Cortex of kidney (tissue), 1 donor: ENCODE data around the gene ITSN2.
"Not testable (repeated sequence)": the region's sequence is repeated elsewhere in the genome, so short reads cannot be mapped to it uniquely, and the experiment has no call there.

Experiments
- DNase-seq: peaks from one replicate; lab custom pipeline; 2025; lab: John Stamatoyannopoulos, UW

The ITSN2 gene

DNA sequence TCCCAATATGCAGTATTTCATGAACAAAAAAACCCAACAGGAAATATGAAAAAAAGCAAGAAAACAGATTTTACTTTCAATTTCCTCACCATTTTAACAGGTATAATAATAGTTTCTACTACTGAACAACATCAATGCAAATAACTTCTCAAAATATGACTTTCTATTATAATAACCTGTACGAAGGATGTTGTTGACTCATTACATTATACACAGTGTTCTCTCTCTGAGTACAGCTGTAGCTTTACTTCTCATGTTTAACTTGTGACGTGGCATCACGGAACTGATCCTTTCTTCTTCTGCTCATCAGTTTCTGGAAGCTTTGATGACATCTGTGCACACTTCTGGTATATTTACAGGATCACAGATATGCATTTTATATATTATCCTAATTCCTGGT, 145.5 kb downstream of the ITSN2 start:
- DNase-seq = no peak

DNA sequence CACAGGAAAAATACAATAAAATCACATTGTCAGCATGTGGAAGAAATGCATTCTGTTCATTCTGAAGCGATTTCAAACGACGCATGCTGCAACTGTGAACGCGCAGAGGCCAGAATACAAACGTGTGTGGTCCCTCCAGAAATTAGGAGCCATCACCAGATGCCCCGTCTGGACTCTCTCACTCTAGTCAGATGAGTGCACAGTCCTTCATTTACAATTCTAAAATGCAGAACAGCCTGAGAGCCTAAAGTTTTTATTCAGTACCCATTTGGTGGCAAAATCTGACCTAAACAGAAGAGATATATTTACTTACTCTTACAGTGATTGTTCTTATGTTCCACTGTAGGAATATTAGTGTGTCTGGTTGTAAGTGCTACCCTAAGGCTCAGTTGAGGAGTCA, 148.9 kb downstream of the ITSN2 start:
- no peak for DNase-seq

GRCh38 chr2:24210723-24211122, 149.6 kb downstream of the ITSN2 start:
- DNase-seq = no peak

- no peak for DNase-seq
These were observed 150.3 kb downstream of the ITSN2 start for GRCh38 chr2:24210106-24210455.

DNA sequence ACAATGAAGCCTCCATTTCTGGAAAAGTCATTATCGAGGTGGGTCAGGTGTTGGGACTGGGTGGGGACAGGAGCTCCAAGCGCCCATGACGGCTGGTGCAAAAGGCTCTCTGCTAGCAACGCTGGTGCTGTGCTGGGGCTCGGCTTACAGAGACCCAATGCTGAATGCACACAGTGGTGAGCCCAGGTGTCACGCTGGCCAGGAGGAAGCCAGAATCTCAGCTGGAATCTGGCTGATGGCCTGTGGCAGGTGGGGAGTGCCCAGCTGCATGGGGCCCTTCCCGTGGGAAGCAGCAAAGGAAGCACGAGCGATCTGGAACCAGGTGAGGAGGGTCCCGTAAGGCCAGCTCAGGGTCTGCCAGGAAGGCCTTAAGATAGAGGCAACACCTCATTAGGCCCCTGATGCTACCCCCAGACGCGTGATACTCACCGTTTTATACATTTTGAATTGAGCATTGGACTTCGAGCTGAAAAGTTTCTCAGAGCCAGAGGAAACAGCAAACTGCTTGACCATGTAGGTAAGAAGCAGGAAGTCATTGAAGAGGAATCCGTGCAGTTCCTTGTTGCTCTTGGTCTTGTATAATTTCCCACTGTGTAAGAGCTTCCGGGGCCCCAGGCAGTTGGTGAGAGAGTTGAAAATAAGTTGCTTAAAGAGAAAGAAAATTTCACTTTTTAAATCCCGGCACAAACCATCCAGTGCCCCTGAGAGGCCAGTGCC, 150.8 kb downstream of the ITSN2 start:
- no peak for DNase-seq

DNA sequence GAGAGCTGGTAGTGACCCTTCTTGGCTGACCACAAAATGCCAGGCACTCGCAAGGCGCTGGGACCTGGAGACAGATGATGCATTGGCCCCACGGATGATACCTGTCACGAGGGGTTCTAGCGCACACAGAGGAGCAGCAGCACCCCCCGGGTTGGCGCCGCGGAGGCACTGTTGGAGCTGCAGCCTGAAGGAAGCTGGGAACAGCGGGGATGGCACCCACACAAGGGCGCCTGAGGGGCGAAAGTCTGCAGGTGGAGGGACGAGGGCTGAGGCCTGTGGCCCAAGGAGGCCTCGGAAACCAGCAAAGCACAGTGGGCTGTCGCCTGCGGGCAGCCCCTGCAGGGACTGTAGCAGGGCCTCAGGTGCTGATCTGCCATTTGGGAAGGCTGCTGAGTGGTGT, 151.8 kb downstream of the ITSN2 start:
- DNase-seq = no peak

DNA sequence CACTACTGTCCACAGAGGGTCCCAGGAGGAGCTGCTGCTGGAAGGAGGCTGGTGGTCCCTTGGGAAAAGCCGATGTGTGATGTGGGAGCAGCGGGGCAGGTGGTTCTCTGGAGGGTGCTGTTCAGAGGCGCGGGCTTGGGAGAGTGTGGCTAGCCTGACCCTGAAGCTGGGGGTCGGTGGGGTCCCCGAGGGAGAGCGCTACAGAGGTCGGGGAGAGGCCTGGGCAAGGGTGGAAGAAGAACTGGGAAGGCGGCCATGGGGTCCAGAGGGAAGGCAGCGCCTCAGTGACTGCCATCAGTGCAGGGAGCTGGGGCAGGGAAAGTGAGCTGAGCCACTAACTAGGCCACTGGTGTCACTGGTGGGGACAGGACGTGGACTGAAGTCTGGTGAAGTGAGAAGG, 153.0 kb downstream of the ITSN2 start:
- DNase-seq = no peak

GRCh38 chr2:24206714-24207113, 153.6 kb downstream of the ITSN2 start:
- DNase-seq = no peak

- no peak for DNase-seq
These were observed 154.1 kb downstream of the ITSN2 start for GRCh38 chr2:24206242-24206641.

GRCh38 chr2:24205131-24205530, 155.2 kb downstream of the ITSN2 start:
- DNase-seq = no peak

DNA sequence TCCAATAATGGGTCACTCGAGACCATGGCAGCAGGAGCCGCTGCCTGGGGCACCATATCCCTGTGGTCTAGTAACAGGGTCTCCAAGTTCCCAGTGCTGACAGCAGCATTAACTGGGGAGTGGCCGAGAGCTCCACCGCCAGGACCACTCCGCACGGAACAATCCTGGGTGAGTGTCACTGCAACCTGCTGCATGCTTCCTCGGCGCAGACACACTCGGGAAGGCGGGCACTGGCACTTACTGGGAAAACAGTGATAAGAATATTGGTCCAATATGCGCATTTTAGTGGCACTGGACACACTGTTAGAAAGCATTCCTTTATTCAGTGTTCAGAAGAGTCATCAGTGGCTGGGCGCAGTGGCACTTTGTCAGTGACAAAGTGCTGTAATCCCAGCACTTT, 155.8 kb downstream of the ITSN2 start:
- no peak for DNase-seq

DNA sequence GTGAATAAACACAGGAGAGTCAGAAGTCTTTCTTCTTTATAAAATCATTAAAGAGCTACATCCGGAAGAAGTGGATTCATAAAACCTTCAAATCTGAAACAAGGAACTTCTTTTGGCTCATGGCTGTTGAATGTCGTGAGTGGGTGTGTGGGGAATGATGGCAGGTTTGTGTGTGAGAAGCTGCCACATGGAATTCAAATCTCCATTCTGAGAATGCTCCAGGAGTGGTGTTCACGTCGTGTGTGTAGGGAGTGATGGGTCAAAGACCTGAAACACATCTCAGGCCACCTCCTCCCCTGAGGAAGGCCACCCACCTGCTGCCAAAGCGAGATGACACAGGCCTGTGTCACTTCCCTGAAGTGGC, 156.6 kb downstream of the ITSN2 start:
- DNase-seq = no peak

DNA sequence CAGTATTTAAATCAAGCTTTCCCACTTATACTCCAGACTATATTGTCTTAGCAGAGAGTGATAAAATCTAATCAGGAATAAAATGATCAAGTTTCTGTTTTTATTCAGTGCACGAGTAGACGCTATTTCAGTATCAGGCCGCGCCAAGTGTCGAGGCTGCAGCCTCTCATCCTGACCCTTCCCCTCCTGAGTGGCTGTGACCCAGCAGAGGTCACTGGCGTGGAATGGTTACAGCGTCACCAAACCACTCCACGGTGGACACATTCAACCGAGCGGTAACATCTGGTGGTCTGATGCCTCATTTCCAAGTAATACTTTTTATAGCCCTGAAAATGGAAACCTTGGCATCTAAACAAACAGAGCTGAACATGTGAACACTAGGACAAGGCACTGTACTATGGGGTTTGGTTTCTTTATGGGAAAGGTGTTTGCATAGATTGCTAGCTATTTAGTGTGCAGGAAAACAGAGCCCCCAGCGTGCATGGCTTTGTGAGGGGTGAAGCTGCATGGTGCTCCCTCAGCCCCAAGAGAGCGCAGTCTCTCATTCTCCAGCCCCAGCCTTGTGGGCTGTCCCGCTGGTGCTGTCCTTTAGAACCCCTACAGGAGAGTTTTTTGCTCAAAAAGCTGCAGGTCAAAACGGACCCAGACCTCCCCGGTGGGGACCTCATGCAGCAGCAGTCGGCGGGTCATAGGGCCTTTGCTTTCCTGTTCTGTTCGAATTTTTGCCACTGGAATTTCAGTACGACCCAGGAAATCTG, 157.1 kb downstream of the ITSN2 start:
- no peak for DNase-seq

- DNase-seq = no peak
These were observed 159.5 kb downstream of the ITSN2 start for GRCh38 chr2:24200799-24201198.

GRCh38 chr2:24199968-24200590, 160.3 kb downstream of the ITSN2 start:
- DNase-seq = no peak

GRCh38 chr2:24197213-24197612, 163.1 kb downstream of the ITSN2 start:
- DNase-seq = not testable (repeated sequence)

GRCh38 chr2:24191848-24192247, 168.5 kb downstream of the ITSN2 start:
- no peak for DNase-seq

GRCh38 chr2:24191156-24191555, 169.2 kb downstream of the ITSN2 start:
- DNase-seq = no peak

GRCh38 chr2:24190503-24190902, 169.8 kb downstream of the ITSN2 start:
- no peak for DNase-seq

DNA sequence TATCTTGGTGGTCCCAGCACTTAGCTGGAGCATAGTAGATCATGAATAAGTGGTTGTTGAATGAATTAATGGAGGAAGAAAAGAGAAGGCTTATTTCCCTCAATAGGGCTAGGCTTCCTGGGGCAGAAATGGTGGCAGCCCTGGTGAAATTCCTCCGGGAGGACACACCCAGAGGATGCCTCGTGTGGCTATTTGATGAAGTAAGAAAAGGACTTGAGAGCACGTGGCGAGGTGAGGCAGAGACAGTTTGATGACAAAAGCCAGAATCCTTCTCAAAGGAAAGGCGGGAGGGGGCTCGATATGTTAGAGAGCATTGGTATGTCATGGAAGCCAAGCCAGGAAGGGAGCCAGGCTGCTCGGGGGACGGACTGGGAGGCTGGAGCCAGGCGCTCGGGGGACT, 170.8 kb downstream of the ITSN2 start:
- DNase-seq = no peak

- DNase-seq = no peak
These were observed 176.8 kb downstream of the ITSN2 start for GRCh38 chr2:24183366-24184069.

- DNase-seq = no peak
These were observed 177.8 kb downstream of the ITSN2 start for GRCh38 chr2:24182507-24182906.

DNA sequence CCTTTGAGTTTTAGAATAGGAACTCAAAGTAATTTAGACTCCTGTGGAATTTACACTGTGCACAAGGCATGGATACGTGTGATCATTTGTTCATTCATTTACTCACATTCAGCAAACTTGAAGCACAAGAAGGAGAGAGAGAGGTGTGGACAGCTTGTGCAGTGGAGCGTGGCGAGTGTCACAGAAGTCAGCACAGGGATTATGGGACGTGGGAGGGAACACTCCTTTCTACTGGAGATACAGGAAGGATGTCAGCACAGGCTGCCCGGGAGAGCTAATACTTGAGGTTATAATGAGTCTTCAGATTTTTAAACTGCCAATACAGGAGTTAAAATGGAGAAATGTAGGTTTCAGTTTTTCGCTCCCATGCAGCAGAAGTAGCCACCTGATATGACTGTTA, 178.5 kb downstream of the ITSN2 start:
- no peak for DNase-seq
